Measurements from ENCODE around the gene KRT3. TPM values are rescaled to one million over a fixed set of nuclear protein-coding genes. Genes with fewer than 3 reads are reported as not detected.

The KRT3 gene
- total and polyA plus RNA-seq, 4 donors: not detected

GRCh38 chr12:52789637-52790426, 6.1 kb downstream of the KRT3 start:
- peaks cover 0 to 2% (median 0%) of the 10 kb centered on the region in 4 donors for H3K27me3 ChIP-seq (ENCODE audit: control insufficient read depth in 4 of 4, insufficient read depth in 4 of 4, low read length in 3 of 4)
- WGBS: 27% methylated on average over 50 of the region's 50 CpGs
- no peak overlapping the region for H3K9ac ChIP-seq (ENCODE audit: low read depth in 1 of 2, low read length in 2 of 2)
- H3K9me3 ChIP-seq (ENCODE audit: control insufficient read depth in 4 of 4, low read length in 3 of 4): no peaks in the 10 kb centered on the region
- H3K4me3 ChIP-seq (ENCODE audit: low read depth in 1 of 3, low read length in 3 of 3): no peak overlapping the region
- no peaks in the 10 kb centered on the region for H3K36me3 ChIP-seq (ENCODE audit: control insufficient read depth in 4 of 4, insufficient read depth in 3 of 4, low read depth in 1 of 4, low read length in 3 of 4)
- H3K4me1 ChIP-seq (ENCODE audit: control insufficient read depth in 4 of 4, insufficient read depth in 4 of 4, low read length in 3 of 4): no peaks in the 10 kb centered on the region
- TF ChIP-seq SP1 (IDR thresholded peaks at IDR 0.05) (no peak), CTCF (IDR thresholded peaks at IDR 0.05; ENCODE audit: low read depth, low read length, missing input control) (no peak), REST (IDR thresholded peaks at IDR 0.05) (no peak), FOXA2 (IDR thresholded peaks at IDR 0.05) (no peak), TAF1 (conservative IDR thresholded peaks at IDR 0.05) (no peak)
- H3K27ac ChIP-seq (ENCODE audit: low read depth in 1 of 2, low read length in 2 of 2): no peak overlapping the region
- DNase-seq (ENCODE audit: low spot score): peak; percentile 48

- no peak for DNase-seq (ENCODE audit: low spot score)
- Histone ChIP-seq H3K4me1 (ENCODE audit: control insufficient read depth in 4 of 4, insufficient read depth in 4 of 4, low read length in 3 of 4) (no peaks in the 10 kb centered on the region), H3K27ac (ENCODE audit: low read depth in 1 of 2, low read length in 2 of 2) (no peak overlapping the region), H3K9ac (ENCODE audit: low read depth in 1 of 2, low read length in 2 of 2) (no peak overlapping the region), H3K4me3 (ENCODE audit: low read depth in 1 of 3, low read length in 3 of 3) (no peak overlapping the region), H3K9me3 (ENCODE audit: control insufficient read depth in 4 of 4, low read length in 3 of 4) (no peaks in the 10 kb centered on the region), H3K36me3 (ENCODE audit: control insufficient read depth in 4 of 4, insufficient read depth in 3 of 4, low read depth in 1 of 4, low read length in 3 of 4) (no peaks in the 10 kb centered on the region), H3K27me3 (ENCODE audit: control insufficient read depth in 4 of 4, insufficient read depth in 4 of 4, low read length in 3 of 4) (peaks cover 0 to 2% (median 0%) of the 10 kb centered on the region in 4 donors)
- WGBS: 93% methylated on average over 11 of the region's 11 CpGs
- TF ChIP-seq CTCF (IDR thresholded peaks at IDR 0.05; ENCODE audit: low read depth, low read length, missing input control) (no peak), MAX (IDR thresholded peaks at IDR 0.05) (no peak), HNF4G (IDR thresholded peaks at IDR 0.05) (no peak), SP1 (IDR thresholded peaks at IDR 0.05) (no peak), TAF1 (conservative IDR thresholded peaks at IDR 0.05) (no peak), JUND (IDR thresholded peaks at IDR 0.05) (no peak), FOXA2 (IDR thresholded peaks at IDR 0.05) (no peak), NR2F2 (IDR thresholded peaks at IDR 0.05) (no peak), ZBTB33 (IDR thresholded peaks at IDR 0.05) (no peak), RAD21 (IDR thresholded peaks at IDR 0.05) (no peak), GABPA (IDR thresholded peaks at IDR 0.05 in 1 of 2, conservative IDR thresholded peaks at IDR 0.05 in 1 of 2) (no peak), EGR1 (IDR thresholded peaks at IDR 0.05; ENCODE audit: low read depth in 2 of 2) (no peak), REST (IDR thresholded peaks at IDR 0.05) (no peak), RXRA (IDR thresholded peaks at IDR 0.05) (no peak)
Observed at GRCh38 chr12:52788876-52789636, 6.9 kb downstream of the KRT3 start.

Data from liver (tissue), 9 donors.